C4-2B (cell line): ENCODE results near the gene FHL2.

ENCODE experiments used
- CTCF ChIP-seq: fragments of 450-650 bp; conservative IDR thresholded peaks from 2 replicates; pipeline ENCODE4 v1.5.1; 2017; ENCODE audit warnings: mild to moderate bottlenecking
- ZFX ChIP-seq: fragments of 450-650 bp; IDR thresholded peaks from 2 replicates; pipeline ENCODE4 v1.6.1; 2017

GRCh38 chr2:105407946-105408743 is 9.3 kb upstream of the FHL2 start:
- TF ChIP-seq CTCF (no peak), ZFX (no peak)
